ENCODE results near the gene AGPS. TPM values are rescaled to one million over a fixed set of nuclear protein-coding genes. Genes with fewer than 3 reads are reported as not detected.

AGPS gene
- total and polyA plus RNA-seq, 9 of the 15 experiments (the other 6 are each of a cell fraction or from before 2014, with no cell fraction given), result 15.5 to 211 (median 63.1) TPM

DNA sequence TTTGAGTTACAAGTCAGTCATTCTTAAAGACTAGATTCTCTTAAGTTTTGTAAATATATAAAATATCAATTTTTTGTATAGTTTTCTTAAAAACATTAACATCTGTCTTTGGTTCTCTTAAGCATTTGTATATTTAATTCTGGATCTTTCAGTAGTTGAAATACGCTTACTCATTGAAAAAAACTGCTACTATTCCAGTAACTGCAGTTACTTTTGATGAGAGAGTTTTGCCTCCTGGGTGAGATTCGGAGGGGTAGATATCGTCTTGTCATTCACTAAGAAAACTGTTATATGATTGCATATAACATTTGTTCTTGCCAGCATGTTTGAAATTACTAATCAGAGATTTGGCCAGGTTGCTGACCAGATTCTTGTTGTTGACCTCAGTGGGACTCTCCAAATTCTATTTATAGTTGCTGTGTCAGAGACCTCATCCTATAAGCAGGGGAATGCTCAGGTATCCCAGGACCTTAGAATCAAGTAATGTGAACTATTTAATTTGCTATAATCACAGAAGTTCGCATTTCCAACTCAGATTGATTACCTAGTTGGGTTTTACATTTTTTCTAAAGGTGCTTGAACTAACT, 7.9 kb downstream of the AGPS start (continued):
- TF ChIP-seq ZNF354B (CRISPR knock-in tag; IDR thresholded peaks at IDR 0.05), result no peak
- TF ChIP-seq MAFF (IDR thresholded peaks at IDR 0.05; ENCODE audit: low read length), result peak; percentile 73
- no peak for TF ChIP-seq SIN3B (IDR thresholded peaks at IDR 0.05; ENCODE audit: low read depth)
- TF ChIP-seq CHD1 (IDR thresholded peaks at IDR 0.05; ENCODE audit: low read length), result no peak
- no peak for TF ChIP-seq SP1 (CRISPR knock-in tag; IDR thresholded peaks at IDR 0.05)
- TF ChIP-seq, protein P1, sequence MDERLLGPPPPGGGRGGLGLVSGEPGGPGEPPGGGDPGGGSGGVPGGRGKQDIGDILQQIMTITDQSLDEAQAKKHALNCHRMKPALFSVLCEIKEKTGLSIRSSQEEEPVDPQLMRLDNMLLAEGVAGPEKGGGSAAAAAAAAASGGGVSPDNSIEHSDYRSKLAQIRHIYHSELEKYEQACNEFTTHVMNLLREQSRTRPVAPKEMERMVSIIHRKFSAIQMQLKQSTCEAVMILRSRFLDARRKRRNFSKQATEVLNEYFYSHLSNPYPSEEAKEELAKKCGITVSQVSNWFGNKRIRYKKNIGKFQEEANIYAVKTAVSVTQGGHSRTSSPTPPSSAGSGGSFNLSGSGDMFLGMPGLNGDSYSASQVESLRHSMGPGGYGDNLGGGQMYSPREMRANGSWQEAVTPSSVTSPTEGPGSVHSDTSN (CRISPR knock-in tag; IDR thresholded peaks at IDR 0.05; ENCODE audit: low read depth), result no peak
- TF ChIP-seq, protein P1 (tag; conservative IDR thresholded peaks at IDR 0.05; ENCODE audit: low read depth), result no peak

DNA sequence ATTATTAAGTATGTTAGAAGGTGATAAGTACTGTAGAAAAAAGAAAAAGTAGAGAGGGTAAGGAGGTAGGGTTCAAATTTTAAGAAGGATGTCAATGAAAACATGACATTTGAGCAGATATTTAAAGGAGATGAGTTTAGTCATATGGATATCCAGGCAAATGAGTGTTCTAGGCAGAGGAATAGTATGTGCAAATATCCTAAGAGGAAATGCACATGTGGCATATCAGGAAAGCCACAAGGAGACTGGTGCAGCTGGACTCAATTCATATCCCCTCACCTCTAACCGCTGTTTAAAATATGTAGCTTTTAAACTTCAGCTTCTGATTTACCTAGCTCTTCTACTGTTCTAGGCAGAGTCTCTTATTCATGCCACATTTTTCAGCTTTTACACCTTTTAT, 9.5 kb downstream of the AGPS start:
- H3K9me3 ChIP-seq (replicated peaks; ENCODE audit: control insufficient read depth, insufficient read depth, low read depth, low read length), result no peaks in the 10 kb centered on the region
- no peak for ATAC-seq
- no peaks in the 10 kb centered on the region for H3K27me3 ChIP-seq (ENCODE audit: control insufficient read depth in 2 of 2, insufficient read depth in 2 of 2, low read length in 2 of 2)
- WGBS (ENCODE audit: insufficient coverage, low coverage, missing lambda C conversion rate), result 83% methylated on average over 1 of the region's 1 CpG
- FAIRE-seq, result no peak
- H3K4me3 ChIP-seq, result no peak overlapping the region
- H3K79me2 ChIP-seq (ENCODE audit: control insufficient read depth, insufficient read depth, low read length), result peaks cover 98% of the 10 kb centered on the region
- no peak overlapping the region for H3K9ac ChIP-seq (ENCODE audit: insufficient read depth in 1 of 2, low read depth in 2 of 2, low read length in 2 of 2)
- no peak overlapping the region for H3K4me2 ChIP-seq (ENCODE audit: insufficient read depth, low read length)
- in situ Hi-C loops (cut with MboI), result no loop called here
- H3K36me3 ChIP-seq (ENCODE audit: control insufficient read depth, insufficient read depth, low read length), result peaks cover 12% of the 10 kb centered on the region
- peaks cover 0 to 26% of the 10 kb centered on the region in 2 experiments; a peak in 4 of 5 replicates for H3K4me1 ChIP-seq (replicated peaks in 1 of 2; ENCODE audit: control insufficient read depth in 2 of 2, insufficient read depth in 2 of 2, low read length in 2 of 2)
- intact Hi-C loops (cut with micrococcal nuclease), result no loop called here
- H3K27ac ChIP-seq (ENCODE audit: extremely low read depth, low read depth, low read length), result no peak overlapping the region
- DNase-seq (ENCODE audit: extremely low read depth in 1 of 4, low spot score in 3 of 4), result no peak
- ChIA-PET POLR2A (interaction anchor here (1.7 to 2.3 kb wide), 2 partner anchors 10 to 11 kb away, joined by 4 to 10 read pairs; partner anchors contain the start of gene AGPS), CTCF (ENCODE audit: low intra/inter-chr PET ratio) (no interaction called here)
- no peaks in the 10 kb centered on the region for H3K9me1 ChIP-seq (ENCODE audit: control insufficient read depth, insufficient read depth, low read length)
- no peaks in the 10 kb centered on the region; the same call in 1 of the 2 replicates for H4K20me1 ChIP-seq (replicated peaks; ENCODE audit: control insufficient read depth, insufficient read depth, low read length)
- H2AFZ ChIP-seq (ENCODE audit: low read depth, low read length), result no peak overlapping the region
- BruUV-seq (replicated peaks), result no TSS peak
- TF ChIP-seq CSDE1 (IDR thresholded peaks at IDR 0.05), result no peak
- TF ChIP-seq ARHGAP35 (IDR thresholded peaks at IDR 0.05; ENCODE audit: partially characterized antibody), result no peak
- no peak for TF ChIP-seq TFAM (CRISPR knock-in tag; conservative IDR thresholded peaks at IDR 0.05)
- no peak for TF ChIP-seq SREBF2 (CRISPR knock-in tag; IDR thresholded peaks at IDR 0.05)
- no peak for TF ChIP-seq TAF9B (IDR thresholded peaks at IDR 0.05; ENCODE audit: partially characterized antibody)
- TF ChIP-seq, protein P2, sequence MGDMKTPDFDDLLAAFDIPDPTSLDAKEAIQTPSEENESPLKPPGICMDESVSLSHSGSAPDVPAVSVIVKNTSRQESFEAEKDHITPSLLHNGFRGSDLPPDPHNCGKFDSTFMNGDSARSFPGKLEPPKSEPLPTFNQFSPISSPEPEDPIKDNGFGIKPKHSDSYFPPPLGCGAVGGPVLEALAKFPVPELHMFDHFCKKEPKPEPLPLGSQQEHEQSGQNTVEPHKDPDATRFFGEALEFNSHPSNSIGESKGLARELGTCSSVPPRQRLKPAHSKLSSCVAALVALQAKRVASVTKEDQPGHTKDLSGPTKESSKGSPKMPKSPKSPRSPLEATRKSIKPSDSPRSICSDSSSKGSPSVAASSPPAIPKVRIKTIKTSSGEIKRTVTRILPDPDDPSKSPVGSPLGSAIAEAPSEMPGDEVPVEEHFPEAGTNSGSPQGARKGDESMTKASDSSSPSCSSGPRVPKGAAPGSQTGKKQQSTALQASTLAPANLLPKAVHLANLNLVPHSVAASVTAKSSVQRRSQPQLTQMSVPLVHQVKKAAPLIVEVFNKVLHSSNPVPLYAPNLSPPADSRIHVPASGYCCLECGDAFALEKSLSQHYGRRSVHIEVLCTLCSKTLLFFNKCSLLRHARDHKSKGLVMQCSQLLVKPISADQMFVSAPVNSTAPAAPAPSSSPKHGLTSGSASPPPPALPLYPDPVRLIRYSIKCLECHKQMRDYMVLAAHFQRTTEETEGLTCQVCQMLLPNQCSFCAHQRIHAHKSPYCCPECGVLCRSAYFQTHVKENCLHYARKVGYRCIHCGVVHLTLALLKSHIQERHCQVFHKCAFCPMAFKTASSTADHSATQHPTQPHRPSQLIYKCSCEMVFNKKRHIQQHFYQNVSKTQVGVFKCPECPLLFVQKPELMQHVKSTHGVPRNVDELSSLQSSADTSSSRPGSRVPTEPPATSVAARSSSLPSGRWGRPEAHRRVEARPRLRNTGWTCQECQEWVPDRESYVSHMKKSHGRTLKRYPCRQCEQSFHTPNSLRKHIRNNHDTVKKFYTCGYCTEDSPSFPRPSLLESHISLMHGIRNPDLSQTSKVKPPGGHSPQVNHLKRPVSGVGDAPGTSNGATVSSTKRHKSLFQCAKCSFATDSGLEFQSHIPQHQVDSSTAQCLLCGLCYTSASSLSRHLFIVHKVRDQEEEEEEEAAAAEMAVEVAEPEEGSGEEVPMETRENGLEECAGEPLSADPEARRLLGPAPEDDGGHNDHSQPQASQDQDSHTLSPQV (IDR thresholded peaks at IDR 0.05), result no peak
